HepG2 (cell line): ENCODE results near the gene BIRC3. TPM values are rescaled to one million over a fixed set of nuclear protein-coding genes. Genes with fewer than 3 reads are reported as not detected.

Experiments
- AHR ChIP-seq: IDR thresholded peaks from 2 replicates; pipeline ENCODE4 v1.6.1; 2018; ENCODE audit warnings: missing genetic modification reagents, missing compliant biosample characterization
- ATF4 ChIP-seq, 2 experiments: fragments of 450-650 bp in 1 of 2; sonication (generic) in 1 of 2; formaldehyde crosslinking; IDR thresholded peaks; 2 replicates each; pipeline versions ENCODE4 v1.5.0 to v1.8.0; 2020 to 2022; ENCODE audit warnings: mild to moderate bottlenecking in 1 of 2, missing genetic modification reagents in 1 of 2
- CSRNP2 ChIP-seq: sonication (generic); formaldehyde crosslinking; conservative IDR thresholded peaks from 2 replicates; pipeline ENCODE4 v1.8.0; 2022; ENCODE audit warnings: low read depth, missing genetic modification reagents
- DMAP1 ChIP-seq: IDR thresholded peaks from 2 replicates; pipeline ENCODE4 v1.6.1; 2016
- HNF1A ChIP-seq, 2 experiments: sonication (generic) in 1 of 2; formaldehyde crosslinking in 1 of 2; IDR thresholded peaks; 2 replicates each; pipeline versions ENCODE4 v1.4.0 to v1.6.1; 2016 to 2020; ENCODE audit warnings: borderline replicate concordance in 1 of 2, low read depth in 1 of 2, mild to moderate bottlenecking in 1 of 2, missing genetic modification reagents in 1 of 2
- JUNB ChIP-seq: sonication (generic); formaldehyde crosslinking; IDR thresholded peaks from 2 replicates; pipeline ENCODE4 v1.8.0; 2022; ENCODE audit warnings: missing genetic modification reagents, mild to moderate bottlenecking, borderline replicate concordance
- NONO ChIP-seq, 2 experiments: fragments of 450-650 bp in 1 of 2; sonication (generic) in 1 of 2; formaldehyde crosslinking in 1 of 2; IDR thresholded peaks in 1 of 2; conservative IDR thresholded peaks in 1 of 2; 2 replicates each; pipeline versions ENCODE4 v1.6.1 to v1.8.0; 2017 to 2022; ENCODE audit warnings: mild to moderate bottlenecking in 1 of 2, missing genetic modification reagents in 1 of 2, moderate library complexity in 1 of 2
- PATZ1 ChIP-seq: sonication (generic); formaldehyde crosslinking; IDR thresholded peaks from 2 replicates; pipeline ENCODE4 v1.4.0; 2020; ENCODE audit warnings: missing genetic modification reagents
- POLR2A ChIP-seq, 2 experiments: IDR thresholded peaks; 2 replicates each; pipeline ENCODE4 v1.6.1; 2011; ENCODE audit warnings: low read depth in 2 of 2, low read length in 2 of 2, mild to moderate bottlenecking in 1 of 2, moderate library complexity in 1 of 2; ENCODE audit not compliant: insufficient read depth in 1 of 2
- ZBTB10 ChIP-seq: sonication (generic); formaldehyde crosslinking; IDR thresholded peaks from 2 replicates; pipeline ENCODE4 v1.4.0; 2020; ENCODE audit warnings: missing genetic modification reagents, borderline replicate concordance
- ZBTB39 ChIP-seq: sonication (generic); formaldehyde crosslinking; IDR thresholded peaks from 2 replicates; pipeline ENCODE4 v1.5.0; 2020; ENCODE audit warnings: missing genetic modification reagents
- ZNF292 ChIP-seq: sonication (generic); formaldehyde crosslinking; IDR thresholded peaks from 2 replicates; pipeline ENCODE4 v1.8.1; 2022; ENCODE audit warnings: mild to moderate bottlenecking, low read depth, missing genetic modification reagents, borderline replicate concordance
- ZNF367 ChIP-seq: sonication (generic); formaldehyde crosslinking; IDR thresholded peaks from 2 replicates; pipeline ENCODE4 v1.4.0; 2020; ENCODE audit warnings: missing genetic modification reagents, borderline replicate concordance
- polyA plus RNA-seq, 8 experiments: library from polyadenylated mRNA; depleted of rRNA in 3 of 8; stranded (reverse) in 7 of 8; unstranded in 1 of 8; fragments of >200 nt; fragmentation: Illumina TruSeq in 4 of 8; extraction: Trizol in 4 of 8; gene quantifications; 2 replicates each; pipeline versions ENCODE4 v1.2.1 to v1.2.3, GENCODE V29; 2011 to 2016; ENCODE audit warnings: low read depth in 4 of 8, missing spikeins in 1 of 8, mixed read lengths in 1 of 8; ENCODE audit not compliant: insufficient read depth in 1 of 8
- total RNA-seq, 5 experiments: library from RNA; depleted of rRNA; stranded (reverse); fragments of >200 nt; fragmentation: Illumina TruSeq; extraction: Trizol; gene quantifications; 2 replicates each; pipeline ENCODE4 v1.2.3, GENCODE V29; 2016; ENCODE audit warnings: low read depth in 1 of 5

BIRC3 gene
- total and polyA plus RNA-seq, 2 of the 13 experiments (the other 11 are each of a cell fraction or from before 2014, with no cell fraction given) = 0.41 to 4.2 TPM

GRCh38 chr11:102317099-102317767 lies at the start of gene BIRC3 (continued):
- TF ChIP-seq ZNF292 (CRISPR knock-in tag) (peak; percentile 90; the same call in 1 of the 2 replicates), ZBTB10 (CRISPR knock-in tag) (no peak), ATF4 (CRISPR knock-in tag; IDR thresholded peaks at IDR 0.05) (no peak), DMAP1 (CRISPR knock-in tag) (0 out of 2 replicates have a peak, but pooled peaks have one; percentile 28), AHR (CRISPR knock-in tag) (no peak), CSRNP2 (no peak), PATZ1 (no peak), NONO (IDR thresholded peaks at IDR 0.05) (no peak), NONO (CRISPR knock-in tag; conservative IDR thresholded peaks at IDR 0.05) (no peak; the same call in 1 of the 2 replicates), JUNB (CRISPR knock-in tag) (no peak), HNF1A (IDR thresholded peaks at IDR 0.05; ENCODE audit: low read depth) (no peak), HNF1A (CRISPR knock-in tag; IDR thresholded peaks at IDR 0.05; ENCODE audit: borderline replicate concordance) (peak; percentile 44; the same call in 1 of the 2 replicates), ZNF367 (CRISPR knock-in tag) (no peak), POLR2A (IDR thresholded peaks at IDR 0.05; ENCODE audit: insufficient read depth in 1 of 2, low read depth in 2 of 2, low read length in 2 of 2) (peak in 1 of 2 experiments; percentile 50; a peak in 3 of 4 replicates), ZBTB39 (CRISPR knock-in tag) (no peak)
